ACHN (cell line): ENCODE results near the gene DPP3.

ENCODE experiments used
- DNase-seq: peaks from one replicate; pipeline ENCODE4 v3.0.0-alpha.2; 2015
- in situ Hi-C: cut with HindIII; loops from 2 replicates; pipeline ENCODE4 v1.10.0; 2017; ENCODE audit warnings: low sequenced_read_pairs, low pct_ligation_motif_present, low pct_unique_long_range_greater_than_20kb

The DPP3 gene

DNA sequence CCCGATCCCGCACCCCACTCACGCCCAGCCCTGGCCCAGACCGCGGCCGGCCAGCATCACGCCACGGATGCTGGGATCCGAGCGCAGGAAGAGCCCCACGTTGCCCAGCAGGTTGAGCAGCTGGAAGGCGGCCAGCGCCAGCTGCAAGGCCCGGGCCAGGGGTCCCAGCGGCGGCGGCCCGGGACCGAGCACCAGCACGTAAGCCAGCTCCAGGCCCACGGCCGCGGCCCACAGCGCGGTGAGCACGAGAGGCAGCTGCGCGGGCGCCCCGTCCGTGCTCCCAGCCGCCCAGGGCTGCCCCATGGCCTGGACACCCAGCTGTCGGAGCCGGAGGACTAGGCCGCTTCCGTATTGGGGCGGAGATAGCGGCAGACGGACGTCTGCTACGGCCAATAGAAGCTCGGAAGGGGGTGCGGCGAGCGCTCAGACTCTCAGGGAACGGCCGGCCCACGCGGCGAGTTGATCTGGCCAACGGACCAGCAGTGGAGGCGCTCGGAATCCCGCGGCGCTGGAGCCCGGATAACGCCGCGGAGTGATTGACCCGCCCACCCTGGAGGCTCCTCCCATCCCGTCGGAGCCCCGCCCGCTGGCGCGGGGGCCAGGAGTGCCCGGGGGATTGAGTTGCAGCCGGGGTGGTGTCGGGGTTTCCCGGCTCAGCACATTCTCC lies 65.6 kb downstream of the DPP3 start, which contains the start of gene ZDHHC24:
Gene ZDHHC24 (minus strand): TSS at position 348 of the 667 bp plus-strand sequence. CDS start 45 bp downstream, at position 303.
- peak; percentile 94 for DNase-seq
- in situ Hi-C loops, result no loop called here

- in situ Hi-C loops, result no loop called here
These were observed 66.2 kb downstream of the DPP3 start, which contains the start of gene ACTN3 for GRCh38 chr11:66546368-66546965. TSS of gene ACTN3 (plus strand) at chr11:66546903. CDS start at chr11:66546938, 35 bp downstream.

GRCh38 chr11:66546966-66547661 lies 66.9 kb downstream of the DPP3 start:
- in situ Hi-C loops, result no loop called here
- DNase-seq, result no peak

More at GRCh38 chr11:66546368-66546965, 66.2 kb downstream of the DPP3 start, which contains the start of gene ACTN3:
- DNase-seq, result no peak

DNA sequence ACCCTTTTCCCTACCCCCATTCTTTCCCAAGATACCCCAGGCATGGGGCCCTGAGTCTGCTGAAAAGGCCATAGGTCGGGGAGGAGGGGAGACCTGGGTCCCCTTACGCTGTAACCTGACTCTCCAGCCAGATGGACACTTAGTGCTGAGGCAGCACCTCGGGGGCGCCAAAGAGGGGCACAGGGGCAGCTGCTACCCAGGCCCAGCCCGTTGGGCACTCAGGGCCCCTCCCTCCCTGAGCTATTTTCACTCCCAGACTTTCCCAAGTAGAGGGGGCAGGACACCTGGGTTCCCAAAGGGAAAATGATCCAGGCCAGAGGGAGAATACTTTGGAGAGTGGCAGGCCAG lies 67.4 kb downstream of the DPP3 start:
- DNase-seq, result no peak
- in situ Hi-C loops, result no loop called here

DNA sequence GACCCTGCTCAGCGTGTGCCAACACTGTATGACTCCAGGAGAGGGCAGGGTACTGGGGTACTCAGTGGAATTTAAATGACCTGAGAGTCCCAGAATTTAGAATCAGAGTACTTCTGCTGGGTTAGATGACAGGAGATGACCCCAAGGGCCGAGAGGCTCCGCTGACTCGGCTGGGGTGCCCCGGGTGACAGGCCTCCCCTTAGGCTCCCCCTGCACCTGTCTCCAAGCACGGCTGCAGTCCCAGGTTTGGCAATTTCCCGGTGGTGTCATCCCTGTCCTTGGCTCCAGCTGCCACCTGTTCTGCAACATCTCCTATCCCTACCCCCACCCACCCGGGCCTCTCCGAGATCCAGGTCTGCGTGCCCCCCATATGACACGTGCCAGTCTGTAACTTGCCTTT lies 67.8 kb downstream of the DPP3 start:
- in situ Hi-C loops, result no loop called here
- no peak for DNase-seq

GRCh38 chr11:66548774-66549630 lies 68.8 kb downstream of the DPP3 start:
- no peak for DNase-seq
- in situ Hi-C loops, result no loop called here

DNA sequence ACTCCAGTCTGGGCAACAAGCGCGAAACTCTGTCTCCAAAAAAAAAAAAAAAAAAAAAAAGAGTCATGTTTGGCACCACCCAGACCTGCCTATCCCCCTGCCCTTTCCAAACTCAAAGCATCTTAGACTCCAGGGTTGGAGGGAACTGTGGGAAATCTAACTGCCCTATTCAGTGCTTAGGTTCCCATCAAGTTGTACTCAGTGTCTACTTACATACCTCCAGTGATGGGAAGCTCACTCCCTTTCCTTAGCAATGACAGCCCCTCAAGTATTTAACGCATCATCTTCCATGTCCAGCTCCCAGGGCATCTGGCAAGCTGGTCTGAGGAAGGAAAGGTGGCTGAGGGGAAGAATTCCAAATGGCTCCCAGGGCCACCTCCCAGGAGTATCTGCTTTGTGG lies 69.5 kb downstream of the DPP3 start:
- no peak for DNase-seq
- in situ Hi-C loops, result no loop called here

GRCh38 chr11:66550887-66551286 lies 70.7 kb downstream of the DPP3 start:
- in situ Hi-C loops, result no loop called here
- no peak for DNase-seq

DNA sequence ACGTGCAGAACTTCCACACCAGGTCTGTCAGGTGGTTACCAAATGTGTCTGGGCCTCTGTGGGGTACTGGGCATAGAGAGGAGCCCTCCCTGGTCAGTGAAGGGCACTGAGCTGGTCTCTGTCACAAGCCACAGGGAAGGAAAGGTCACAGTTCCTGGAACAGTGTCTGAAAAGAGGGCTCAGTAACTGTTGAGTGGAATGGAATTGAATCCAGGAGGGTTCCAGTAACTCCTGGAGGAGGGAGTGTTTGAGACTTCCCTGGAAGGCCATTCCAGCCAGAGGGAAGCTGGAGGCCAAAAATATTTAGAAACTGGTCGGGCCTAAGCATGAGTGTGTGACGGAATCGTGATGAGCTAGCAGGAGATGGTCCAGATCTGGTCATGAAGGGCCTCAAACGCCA lies 74.4 kb downstream of the DPP3 start:
- DNase-seq, result no peak
- in situ Hi-C loops, result no loop called here

- in situ Hi-C loops, result no loop called here
These were observed 75.2 kb downstream of the DPP3 start for GRCh38 chr11:66555416-66555815.

DNA sequence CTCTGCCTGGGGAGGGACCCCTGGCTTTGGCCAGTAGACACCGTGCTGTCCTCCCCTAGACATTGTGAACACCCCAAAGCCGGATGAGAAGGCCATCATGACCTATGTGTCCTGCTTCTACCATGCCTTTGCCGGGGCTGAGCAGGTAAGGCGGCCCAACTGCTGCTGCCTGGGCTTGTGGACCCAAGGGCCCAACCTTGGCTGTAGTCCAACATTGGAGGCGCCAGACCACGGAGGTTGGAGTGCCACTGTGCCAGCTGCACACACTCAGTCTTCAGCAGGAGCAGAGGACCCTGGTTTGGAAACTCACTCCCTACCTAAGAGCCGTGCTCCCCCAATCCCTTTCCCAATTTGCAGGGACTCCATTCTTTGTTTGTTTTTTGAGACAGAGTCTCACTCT lies 75.9 kb downstream of the DPP3 start:
- no peak for DNase-seq
- in situ Hi-C loops, result no loop called here

More at GRCh38 chr11:66555416-66555815, 75.2 kb downstream of the DPP3 start:
- DNase-seq, result no peak

- DNase-seq, result no peak
- in situ Hi-C loops, result no loop called here
These were observed 77.6 kb downstream of the DPP3 start for GRCh38 chr11:66557733-66558326.
